H1 (cell line): Measurements from ENCODE around the gene DNAH8. TPM values are rescaled to one million over a fixed set of nuclear protein-coding genes. Genes with fewer than 3 reads are reported as not detected.

Experiments
- CTCF ChIA-PET: fragments of 300-600 bp; sonication (Branson Sonifier 250); formaldehyde crosslinking; loops from one replicate; lab custom pipeline; 2021; ENCODE audit not compliant: partially characterized antibody; lab: Charles Lee
- POLR2A ChIA-PET: fragments of 300-600 bp; sonication (Branson Sonifier 250); formaldehyde crosslinking; loops from one replicate; lab custom pipeline; 2021; ENCODE audit warnings: inconsistent platforms; ENCODE audit not compliant: partially characterized antibody; lab: Charles Lee
- DNase-seq, 2 experiments: peaks; one replicate each; pipeline versions ENCODE4 v3.0.0 to v3.0.0-alpha.2; 2010 to 2022; ENCODE audit warnings: low spot score in 2 of 2, low read depth in 1 of 2, mixed read lengths in 1 of 2
- FAIRE-seq: peaks from 2 replicates; lab custom pipeline; 2011; peaks lifted over from hg19 to GRCh38; lab: Jason Lieb, UNC
- H2AFZ ChIP-seq: 2 replicates; pipeline ENCODE4 v1.8.1; 2012; ENCODE audit warnings: low read length, inconsistent platforms
- H2AK5ac ChIP-seq: 2 replicates; pipeline ENCODE4 v1.6.1; 2013; ENCODE audit warnings: low read depth, low read length
- H2BK120ac ChIP-seq: replicated peaks from 2 replicates; pipeline ENCODE3; 2013; ENCODE audit warnings: low read depth, low read length, inconsistent platforms
- H2BK12ac ChIP-seq: 2 replicates; pipeline ENCODE4 v1.6.1; 2013; ENCODE audit warnings: low read depth, low read length
- H2BK15ac ChIP-seq: 2 replicates; pipeline ENCODE4 v1.6.1; 2013; ENCODE audit warnings: low read length
- H2BK20ac ChIP-seq: 2 replicates; pipeline ENCODE4 v1.6.1; 2013; ENCODE audit warnings: low read length
- H2BK5ac ChIP-seq: 2 replicates; pipeline ENCODE4 v1.6.1; 2013; ENCODE audit warnings: low read depth, low read length
- H3K14ac ChIP-seq: 2 replicates; pipeline ENCODE4 v1.6.1; 2013; ENCODE audit warnings: inconsistent platforms; ENCODE audit not compliant: insufficient read length
- H3K18ac ChIP-seq: 2 replicates; pipeline ENCODE4 v1.6.1; 2013; ENCODE audit warnings: low read length; ENCODE audit errors: extremely low read depth
- H3K23ac ChIP-seq: 2 replicates; pipeline ENCODE4 v1.6.1; 2013; ENCODE audit warnings: inconsistent platforms; ENCODE audit not compliant: insufficient read length
- H3K23me2 ChIP-seq: 2 replicates; pipeline ENCODE4 v1.6.1; 2013; ENCODE audit warnings: low read depth, low read length
- H3K27ac ChIP-seq: 2 replicates; pipeline ENCODE4 v1.6.1; 2011; ENCODE audit warnings: low read depth, low read length, inconsistent platforms
- H3K27me3 ChIP-seq, 4 experiments: replicated peaks in 1 of 4; 1 replicate in 1 of 4; 2 replicates in 3 of 4; pipeline versions ENCODE4 v1.6.1 to v1.8.1; 2011 to 2013; ENCODE audit warnings: low read length in 3 of 4, mild to moderate bottlenecking in 3 of 4, inconsistent platforms in 2 of 4, mixed read lengths in 2 of 4, moderate library complexity in 1 of 4; ENCODE audit not compliant: control insufficient read depth in 3 of 4, insufficient read depth in 3 of 4; ENCODE audit errors: extremely low read depth in 1 of 4
- H3K36me3 ChIP-seq, 4 experiments: 2 replicates each; pipeline versions ENCODE4 v1.6.1 to v1.8.1; 2011 to 2013; ENCODE audit warnings: mild to moderate bottlenecking in 4 of 4, low read length in 3 of 4, moderate library complexity in 2 of 4, control low read depth in 1 of 4, inconsistent platforms in 1 of 4; ENCODE audit not compliant: insufficient read depth in 4 of 4, control insufficient read depth in 2 of 4
- H3K4ac ChIP-seq: replicated peaks from 2 replicates; pipeline ENCODE3; 2013; ENCODE audit warnings: low read length, low read depth, mixed read lengths, inconsistent platforms; ENCODE audit not compliant: insufficient read length
- H3K4me1 ChIP-seq, 4 experiments: replicated peaks in 1 of 4; 1 replicate in 1 of 4; 2 replicates in 3 of 4; pipeline versions ENCODE4 v1.6.1 to v1.8.1; 2011 to 2013; ENCODE audit warnings: low read length in 3 of 4, inconsistent platforms in 2 of 4, mixed read lengths in 1 of 4; ENCODE audit not compliant: insufficient read depth in 4 of 4, control insufficient read depth in 3 of 4
- H3K4me2 ChIP-seq, 2 experiments: 2 replicates each; pipeline versions ENCODE4 v1.6.1 to v1.8.1; 2011 to 2013; ENCODE audit warnings: low read depth in 2 of 2, low read length in 2 of 2, control low read depth in 1 of 2, inconsistent platforms in 1 of 2, mild to moderate bottlenecking in 1 of 2; ENCODE audit not compliant: insufficient read depth in 1 of 2
- H3K4me3 ChIP-seq, 4 experiments: fragments of 200-600, 300-600 bp in 1 of 4; sonication (generic), shearing (Covaris generic), sonication (Bioruptor Twin) in 1 of 4; 2 replicates each; pipeline versions ENCODE4 v1.5.1 to v1.8.1; 2011 to 2016; ENCODE audit warnings: low read length in 4 of 4, low read depth in 3 of 4, control low read depth in 2 of 4, inconsistent platforms in 2 of 4, mild to moderate bottlenecking in 2 of 4, mixed read lengths in 1 of 4, moderate library complexity in 1 of 4; ENCODE audit not compliant: insufficient read depth in 2 of 4; ENCODE audit errors: extremely low read depth in 1 of 4
- H3K56ac ChIP-seq: replicated peaks from 2 replicates; pipeline ENCODE3; 2013; ENCODE audit warnings: low read depth, mild to moderate bottlenecking, mixed read lengths, low read length, inconsistent platforms; ENCODE audit not compliant: insufficient read length
- H3K79me1 ChIP-seq: 2 replicates; pipeline ENCODE4 v1.6.1; 2013; ENCODE audit warnings: low read depth, low read length, control low read depth
- H3K79me2 ChIP-seq, 2 experiments: 2 replicates each; pipeline versions ENCODE4 v1.6.1 to v1.8.1; 2012 to 2013; ENCODE audit warnings: low read length in 2 of 2, mild to moderate bottlenecking in 2 of 2, inconsistent platforms in 1 of 2; ENCODE audit not compliant: insufficient read depth in 2 of 2, control insufficient read depth in 1 of 2
- H3K9ac ChIP-seq, 4 experiments: replicated peaks in 1 of 4; 1 replicate in 1 of 4; 2 replicates in 3 of 4; pipeline versions ENCODE4 v1.6.1 to v1.8.1; 2011 to 2013; ENCODE audit warnings: low read depth in 3 of 4, low read length in 3 of 4, control low read depth in 2 of 4, mild to moderate bottlenecking in 2 of 4, moderate library complexity in 2 of 4, inconsistent platforms in 1 of 4; ENCODE audit errors: extremely low read depth in 1 of 4
- H3K9me3 ChIP-seq, 2 experiments: 2 replicates each; pipeline versions ENCODE4 v1.6.1 to v1.8.1; 2012 to 2013; ENCODE audit warnings: mild to moderate bottlenecking in 2 of 2, moderate library complexity in 2 of 2, control low read depth in 1 of 2, inconsistent platforms in 1 of 2, low read depth in 1 of 2, low read length in 1 of 2, mixed read lengths in 1 of 2; ENCODE audit not compliant: insufficient read depth in 2 of 2
- H4K20me1 ChIP-seq, 2 experiments: replicated peaks in 1 of 2; 2 replicates each; pipeline versions ENCODE3 to v1.8.1; 2011 to 2013; ENCODE audit warnings: inconsistent platforms in 2 of 2, low read length in 2 of 2, mild to moderate bottlenecking in 1 of 2; ENCODE audit not compliant: insufficient read depth in 2 of 2, control insufficient read depth in 1 of 2
- H4K5ac ChIP-seq: 2 replicates; pipeline ENCODE4 v1.6.1; 2013; ENCODE audit warnings: low read length, low read depth, mixed read lengths, inconsistent platforms; ENCODE audit not compliant: insufficient read length
- H4K8ac ChIP-seq: 2 replicates; pipeline ENCODE4 v1.8.0; 2013; ENCODE audit warnings: mild to moderate bottlenecking, moderate library complexity, low read length, inconsistent platforms; ENCODE audit not compliant: insufficient read depth; ENCODE audit errors: extremely low read depth
- H4K91ac ChIP-seq: replicated peaks from 2 replicates; pipeline ENCODE3; 2013; ENCODE audit warnings: low read length, mixed read lengths, inconsistent platforms; ENCODE audit not compliant: insufficient read length
- ATF3 ChIP-seq: IDR thresholded peaks from 2 replicates; pipeline ENCODE4 v1.6.1; 2011; ENCODE audit warnings: low read depth, mild to moderate bottlenecking, low read length; ENCODE audit not compliant: insufficient read depth
- BRCA1 ChIP-seq: IDR thresholded peaks from 2 replicates; pipeline ENCODE4 v1.6.1; 2012; ENCODE audit warnings: low read depth, low read length, improper control_type of control experiment
- CEBPB ChIP-seq: IDR thresholded peaks from 2 replicates; pipeline ENCODE4 v1.6.1; 2012; ENCODE audit warnings: low read depth, low read length
- CTCF ChIP-seq, 3 experiments: IDR thresholded peaks; 1 replicate in 2 of 3; 2 replicates in 1 of 3; pipeline versions ENCODE4 v1.5.1 to v1.6.1; 2011; ENCODE audit warnings: low read length in 3 of 3, mild to moderate bottlenecking in 3 of 3, inconsistent platforms in 2 of 3, low read depth in 1 of 3, moderate library complexity in 1 of 3; ENCODE audit not compliant: insufficient read depth in 1 of 3; ENCODE audit errors: control extremely low read depth in 1 of 3
- HDAC2 ChIP-seq, 2 experiments: fragments of 300-600 bp in 1 of 2; sonication (generic) in 1 of 2; IDR thresholded peaks; 2 replicates each; pipeline ENCODE4 v1.6.1; 2011 to 2012; ENCODE audit warnings: low read depth in 2 of 2, low read length in 2 of 2, mild to moderate bottlenecking in 2 of 2, moderate library complexity in 2 of 2, borderline replicate concordance in 1 of 2, inconsistent platforms in 1 of 2
- JUND ChIP-seq: IDR thresholded peaks from 2 replicates; pipeline ENCODE4 v1.6.1; 2011; ENCODE audit warnings: mild to moderate bottlenecking, improper control_type of control experiment, low read length
- KDM4A ChIP-seq: IDR thresholded peaks from one replicate; pipeline ENCODE4 v1.7.1; 2012; ENCODE audit warnings: low read depth, mild to moderate bottlenecking, moderate library complexity, low read length, inconsistent platforms; ENCODE audit not compliant: severe bottlenecking
- MAFK ChIP-seq: IDR thresholded peaks from 2 replicates; pipeline ENCODE4 v1.6.1; 2012; ENCODE audit warnings: low read depth, mild to moderate bottlenecking, improper control_type of control experiment, low read length
- POU5F1 ChIP-seq: IDR thresholded peaks from 2 replicates; pipeline ENCODE4 v1.6.1; 2011; ENCODE audit warnings: low read depth, mild to moderate bottlenecking, low read length, moderate library complexity
- SIRT6 ChIP-seq: IDR thresholded peaks from one replicate; pipeline ENCODE4 v1.7.1; 2012; ENCODE audit warnings: low read length, inconsistent platforms
- SIX5 ChIP-seq: IDR thresholded peaks from 2 replicates; pipeline ENCODE4 v1.6.1; 2011; ENCODE audit warnings: mild to moderate bottlenecking, low read depth, low read length
- TAF1 ChIP-seq: IDR thresholded peaks from 2 replicates; pipeline ENCODE4 v1.6.1; 2011; ENCODE audit warnings: mild to moderate bottlenecking, low read depth, low read length
- WGBS, 2 experiments: shearing (Covaris generic) in 1 of 2; methylation state at CpG; one replicate each; pipeline versions ENCODE4 v1.1.6 to v1.1.7; 2013 to 2015; ENCODE audit warnings: low lambda C conversion rate in 2 of 2, mixed read lengths in 2 of 2, inconsistent platforms in 1 of 2, low coverage in 1 of 2, missing lambda C conversion rate in 1 of 2; ENCODE audit not compliant: insufficient replicate concordance in 2 of 2, insufficient coverage in 1 of 2, insufficient read length in 1 of 2; ENCODE audit errors: extremely low coverage in 1 of 2, missing lambda C conversion rate in 1 of 2; 5-methylcytosine and 5-hydroxymethylcytosine counted together
- polyA plus RNA-seq, 7 experiments: library from polyadenylated mRNA; depleted of rRNA in 3 of 7; stranded (reverse) in 5 of 7; unstranded in 2 of 7; fragments of >200 nt in 5 of 7; fragments of 200-250 nt in 2 of 7; gene quantifications; 1 replicate in 5 of 7; 2 replicates in 1 of 7; 4 replicates in 1 of 7; pipeline versions ENCODE4 v1.2.1 to v1.2.3, GENCODE V29; 2011 to 2013; ENCODE audit warnings: missing spikeins in 2 of 7, mixed read lengths in 2 of 7
- total RNA-seq: library from RNA; stranded (reverse); fragmentation: NEBNext Ultra II Directional; extraction: Animal tissue kit (Norgen Biotek cat#: 25700); gene quantifications from 2 replicates; pipeline ENCODE4 v1.2.1, GENCODE V29; 2021

Gene DNAH8
- total and polyA plus RNA-seq, 2 of the 8 experiments (the other 6 are each of a cell fraction or from before 2014, with no cell fraction given), result under 0.01 TPM; not detected in 1

- H3K36me3 ChIP-seq, result no peaks in the 10 kb centered on the region
- H3K23ac ChIP-seq, result no peak overlapping the region
- H3K4me1 ChIP-seq, result peaks cover 0 to 3% (median 0%) of the 10 kb centered on the region in 4 experiments; a peak in 1 of 7 replicates
- 83% methylated on average over 4 of the region's 4 CpGs; no CpG with 5 or more reads in 1 of the 2 experiments for WGBS, 2 experiments
- ChIA-PET POLR2A (no interaction called here), CTCF (interaction anchor here (0.7 to 1.8 kb wide), 5 partner anchors 12 to 145 kb away, joined by 3 to 12 read pairs (median 3); no protein-coding TSS in a partner anchor)
- H3K27me3 ChIP-seq, result no peaks in the 10 kb centered on the region
- H3K56ac ChIP-seq, result no peak overlapping the region
- no peak overlapping the region for H4K8ac ChIP-seq
- peaks cover 3% of the 10 kb centered on the region; the same call in 1 of the 2 replicates for H3K23me2 ChIP-seq
- H4K20me1 ChIP-seq, result no peaks in the 10 kb centered on the region
- H3K79me2 ChIP-seq, result no peaks in the 10 kb centered on the region
- H2AFZ ChIP-seq, result no peak overlapping the region
- no peak overlapping the region for H2BK15ac ChIP-seq
- H3K4me2 ChIP-seq, result no peak overlapping the region
- FAIRE-seq, result no peak
- no peak overlapping the region for H2BK12ac ChIP-seq
- no peak overlapping the region for H3K14ac ChIP-seq
- H2AK5ac ChIP-seq, result no peak overlapping the region
- no peak for DNase-seq
- H3K18ac ChIP-seq, result no peak overlapping the region
- no peak overlapping the region for H3K4ac ChIP-seq
- no peak overlapping the region for H3K27ac ChIP-seq
- H3K9ac ChIP-seq, result no peak overlapping the region
- H2BK120ac ChIP-seq, result no peak overlapping the region
- no peaks in the 10 kb centered on the region for H3K9me3 ChIP-seq
- H3K4me3 ChIP-seq, result no peak overlapping the region
- H2BK20ac ChIP-seq, result no peak overlapping the region
- no peak overlapping the region for H2BK5ac ChIP-seq
- no peak overlapping the region for H4K91ac ChIP-seq
- no peak overlapping the region for H4K5ac ChIP-seq
- no peaks in the 10 kb centered on the region for H3K79me1 ChIP-seq
- TF ChIP-seq CTCF (IDR thresholded peaks at IDR 0.05; ENCODE audit: control extremely low read depth in 1 of 3, insufficient read depth in 1 of 3, low read depth in 1 of 3, low read length in 3 of 3), result no peak
- no peak for TF ChIP-seq ATF3
- no peak for TF ChIP-seq MAFK
- no peak for TF ChIP-seq SIX5
- TF ChIP-seq SIRT6, result no peak
- no peak for TF ChIP-seq POU5F1
- no peak for TF ChIP-seq KDM4A
- TF ChIP-seq BRCA1, result no peak
- no peak for TF ChIP-seq TAF1
- TF ChIP-seq HDAC2 (IDR thresholded peaks at IDR 0.05; ENCODE audit: borderline replicate concordance in 1 of 2, low read depth in 2 of 2, low read length in 2 of 2), result no peak
- no peak for TF ChIP-seq CEBPB
- no peak for TF ChIP-seq JUND
These were observed 227.3 kb downstream of the DNAH8 start for GRCh38 chr6:38942442-38942841.
